Measurements from ENCODE around the gene ITGAL.
"Not testable (repeated sequence)": the region's sequence is repeated elsewhere in the genome, so short reads cannot be mapped to it uniquely, and the experiment has no call there.

ITGAL gene

GRCh38 chr16:30521873-30522641, 49.5 kb downstream of the ITGAL start:
- TF ChIP-seq POLR2A (IDR thresholded peaks at IDR 0.05; ENCODE audit: extremely low read depth, insufficient read length): no peak
- TF ChIP-seq MAX (IDR thresholded peaks at IDR 0.05; ENCODE audit: low read depth, low read length): no peak
- TF ChIP-seq CTCF (IDR thresholded peaks at IDR 0.05; ENCODE audit: low read depth, low read length): no peak
- TF ChIP-seq MYC (IDR thresholded peaks at IDR 0.05; ENCODE audit: low read depth, low read length): no peak
- H3K4me3 ChIP-seq (ENCODE audit: low read depth, low read length): no peak overlapping the region
- no peak for DNase-seq (ENCODE audit: low read depth)

- DNase-seq (ENCODE audit: low read depth); H3K4me3 ChIP-seq (ENCODE audit: low read depth, low read length): not testable (repeated sequence)
Measured at GRCh38 chr16:30522702-30523463, 50.3 kb downstream of the ITGAL start.

GRCh38 chr16:30523768-30524574, 51.4 kb downstream of the ITGAL start:
- no peak overlapping the region for H3K4me3 ChIP-seq (ENCODE audit: low read depth, low read length)
- DNase-seq (ENCODE audit: low read depth): peak; percentile 34
- TF ChIP-seq MAX (IDR thresholded peaks at IDR 0.05; ENCODE audit: low read depth, low read length) (no peak), MYC (IDR thresholded peaks at IDR 0.05; ENCODE audit: low read depth, low read length) (no peak), POLR2A (IDR thresholded peaks at IDR 0.05; ENCODE audit: extremely low read depth, insufficient read length) (no peak), CTCF (IDR thresholded peaks at IDR 0.05; ENCODE audit: low read depth, low read length) (no peak)

- no peak for DNase-seq (ENCODE audit: low read depth)
- TF ChIP-seq CTCF (IDR thresholded peaks at IDR 0.05; ENCODE audit: low read depth, low read length): no peak
- TF ChIP-seq MAX (IDR thresholded peaks at IDR 0.05; ENCODE audit: low read depth, low read length): no peak
- no peak for TF ChIP-seq POLR2A (IDR thresholded peaks at IDR 0.05; ENCODE audit: extremely low read depth, insufficient read length)
- TF ChIP-seq MYC (IDR thresholded peaks at IDR 0.05; ENCODE audit: low read depth, low read length): no peak
- peak overlapping the region; percentile 68 for H3K4me3 ChIP-seq (ENCODE audit: low read depth, low read length)
Measured at GRCh38 chr16:30524575-30525568, 52.3 kb downstream of the ITGAL start.

- peak overlapping the region; percentile 68 for H3K4me3 ChIP-seq (ENCODE audit: low read depth, low read length)
- no peak for DNase-seq (ENCODE audit: low read depth)
- TF ChIP-seq MAX (IDR thresholded peaks at IDR 0.05; ENCODE audit: low read depth, low read length) (peak; percentile 71), MYC (IDR thresholded peaks at IDR 0.05; ENCODE audit: low read depth, low read length) (peak; percentile 33; the same call in 1 of the 2 replicates), CTCF (IDR thresholded peaks at IDR 0.05; ENCODE audit: low read depth, low read length) (no peak)
Measured at GRCh38 chr16:30525844-30526136, 53.2 kb downstream of the ITGAL start.
